ENCODE measurements around the gene TGIF1.

The TGIF1 gene

DNA sequence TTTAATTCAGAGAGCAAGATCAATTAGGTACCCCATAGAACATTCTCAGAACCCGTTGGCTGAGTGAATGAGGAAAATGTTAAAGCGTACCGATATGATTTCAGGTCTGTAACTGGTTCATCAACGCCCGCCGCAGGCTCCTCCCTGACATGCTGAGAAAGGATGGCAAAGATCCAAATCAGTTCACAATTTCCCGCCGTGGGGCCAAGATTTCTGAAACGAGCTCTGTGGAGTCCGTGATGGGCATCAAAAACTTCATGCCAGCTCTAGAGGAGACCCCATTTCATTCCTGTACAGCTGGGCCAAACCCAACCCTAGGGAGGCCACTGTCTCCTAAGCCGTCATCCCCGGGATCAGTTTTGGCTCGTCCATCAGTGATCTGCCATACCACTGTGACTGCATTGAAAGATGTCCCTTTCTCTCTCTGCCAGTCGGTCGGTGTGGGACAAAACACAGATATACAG, 7.3 kb downstream of the TGIF1 start:
- no peaks in the 10 kb centered on the region for H3F3A ChIP-seq (ENCODE audit: insufficient read depth, low read length)
- TF ChIP-seq, protein P1, sequence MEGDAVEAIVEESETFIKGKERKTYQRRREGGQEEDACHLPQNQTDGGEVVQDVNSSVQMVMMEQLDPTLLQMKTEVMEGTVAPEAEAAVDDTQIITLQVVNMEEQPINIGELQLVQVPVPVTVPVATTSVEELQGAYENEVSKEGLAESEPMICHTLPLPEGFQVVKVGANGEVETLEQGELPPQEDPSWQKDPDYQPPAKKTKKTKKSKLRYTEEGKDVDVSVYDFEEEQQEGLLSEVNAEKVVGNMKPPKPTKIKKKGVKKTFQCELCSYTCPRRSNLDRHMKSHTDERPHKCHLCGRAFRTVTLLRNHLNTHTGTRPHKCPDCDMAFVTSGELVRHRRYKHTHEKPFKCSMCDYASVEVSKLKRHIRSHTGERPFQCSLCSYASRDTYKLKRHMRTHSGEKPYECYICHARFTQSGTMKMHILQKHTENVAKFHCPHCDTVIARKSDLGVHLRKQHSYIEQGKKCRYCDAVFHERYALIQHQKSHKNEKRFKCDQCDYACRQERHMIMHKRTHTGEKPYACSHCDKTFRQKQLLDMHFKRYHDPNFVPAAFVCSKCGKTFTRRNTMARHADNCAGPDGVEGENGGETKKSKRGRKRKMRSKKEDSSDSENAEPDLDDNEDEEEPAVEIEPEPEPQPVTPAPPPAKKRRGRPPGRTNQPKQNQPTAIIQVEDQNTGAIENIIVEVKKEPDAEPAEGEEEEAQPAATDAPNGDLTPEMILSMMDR (IDR thresholded peaks at IDR 0.05; ENCODE audit: low read length) = no peak
- no peak for TF ChIP-seq EZH2 (IDR thresholded peaks at IDR 0.05; ENCODE audit: borderline replicate concordance, low read length)
- H3K9ac ChIP-seq (ENCODE audit: low read length) = no peak overlapping the region
- H3K79me2 ChIP-seq (ENCODE audit: insufficient read depth, low read length) = no peaks in the 10 kb centered on the region
- H3K4me3 ChIP-seq (ENCODE audit: low read depth, low read length, poor library complexity, severe bottlenecking) = no peak overlapping the region
- H3K4me2 ChIP-seq (ENCODE audit: low read length) = no peak overlapping the region
- H3K27me3 ChIP-seq (ENCODE audit: insufficient read depth, low read length) = no peaks in the 10 kb centered on the region
- no peak overlapping the region for H2AFZ ChIP-seq (ENCODE audit: low read length)
- H3K9me2 ChIP-seq (ENCODE audit: low read depth, low read length) = no peaks in the 10 kb centered on the region
- 0 out of 2 replicates have a peak, but pooled peaks cover 5% of the 10 kb centered on the region for H3K9me3 ChIP-seq (ENCODE audit: low read length)
- no peak overlapping the region for H3K27ac ChIP-seq (ENCODE audit: low read depth, low read length, poor library complexity, severe bottlenecking)
- H3K36me3 ChIP-seq (ENCODE audit: insufficient read depth, low read length) = no peaks in the 10 kb centered on the region
- peaks cover 30% of the 10 kb centered on the region for H3K4me1 ChIP-seq (ENCODE audit: insufficient read depth, low read length, severe bottlenecking)
- H4K20me1 ChIP-seq (ENCODE audit: insufficient read depth, low read length) = no peaks in the 10 kb centered on the region

- no peaks in the 10 kb centered on the region for H3K9me2 ChIP-seq (ENCODE audit: low read depth, low read length)
- no peak overlapping the region for H3K4me3 ChIP-seq (ENCODE audit: low read depth, low read length, poor library complexity, severe bottlenecking)
- H3K9ac ChIP-seq (ENCODE audit: low read length) = no peak overlapping the region
- no peak overlapping the region for H3K4me2 ChIP-seq (ENCODE audit: low read length)
- H3K4me1 ChIP-seq (ENCODE audit: insufficient read depth, low read length, severe bottlenecking) = peaks cover 30% of the 10 kb centered on the region
- H4K20me1 ChIP-seq (ENCODE audit: insufficient read depth, low read length) = no peaks in the 10 kb centered on the region
- H3K9me3 ChIP-seq (ENCODE audit: low read length) = 0 out of 2 replicates have a peak, but pooled peaks cover 5% of the 10 kb centered on the region
- TF ChIP-seq, protein P1 (IDR thresholded peaks at IDR 0.05; ENCODE audit: low read length) = no peak
- no peak for TF ChIP-seq EZH2 (IDR thresholded peaks at IDR 0.05; ENCODE audit: borderline replicate concordance, low read length)
- no peaks in the 10 kb centered on the region for H3K36me3 ChIP-seq (ENCODE audit: insufficient read depth, low read length)
- H3K27me3 ChIP-seq (ENCODE audit: insufficient read depth, low read length) = no peaks in the 10 kb centered on the region
- H2AFZ ChIP-seq (ENCODE audit: low read length) = no peak overlapping the region
- H3K27ac ChIP-seq (ENCODE audit: low read depth, low read length, poor library complexity, severe bottlenecking) = no peak overlapping the region
- H3F3A ChIP-seq (ENCODE audit: insufficient read depth, low read length) = no peaks in the 10 kb centered on the region
- no peaks in the 10 kb centered on the region for H3K79me2 ChIP-seq (ENCODE audit: insufficient read depth, low read length)
These were observed 8.4 kb downstream of the TGIF1 start for GRCh38 chr18:3458378-3458777.

- no peaks in the 10 kb centered on the region for H3K36me3 ChIP-seq (ENCODE audit: insufficient read depth, low read length)
- TF ChIP-seq EZH2 (IDR thresholded peaks at IDR 0.05; ENCODE audit: borderline replicate concordance, low read length) = no peak
- TF ChIP-seq, protein P1 (IDR thresholded peaks at IDR 0.05; ENCODE audit: low read length) = no peak
- H3K9me3 ChIP-seq (ENCODE audit: low read length) = 0 out of 2 replicates have a peak, but pooled peaks cover 5% of the 10 kb centered on the region
- H3K27me3 ChIP-seq (ENCODE audit: insufficient read depth, low read length) = no peaks in the 10 kb centered on the region
- H3K79me2 ChIP-seq (ENCODE audit: insufficient read depth, low read length) = no peaks in the 10 kb centered on the region
- H3K9me2 ChIP-seq (ENCODE audit: low read depth, low read length) = no peaks in the 10 kb centered on the region
- H2AFZ ChIP-seq (ENCODE audit: low read length) = no peak overlapping the region
- no peaks in the 10 kb centered on the region for H3F3A ChIP-seq (ENCODE audit: insufficient read depth, low read length)
- H3K4me1 ChIP-seq (ENCODE audit: insufficient read depth, low read length, severe bottlenecking) = peaks cover 22% of the 10 kb centered on the region
- no peak overlapping the region for H3K4me2 ChIP-seq (ENCODE audit: low read length)
- H3K9ac ChIP-seq (ENCODE audit: low read length) = no peak overlapping the region
- H3K4me3 ChIP-seq (ENCODE audit: low read depth, low read length, poor library complexity, severe bottlenecking) = no peak overlapping the region
- H3K27ac ChIP-seq (ENCODE audit: low read depth, low read length, poor library complexity, severe bottlenecking) = no peak overlapping the region
- no peaks in the 10 kb centered on the region for H4K20me1 ChIP-seq (ENCODE audit: insufficient read depth, low read length)
These were observed 9.2 kb downstream of the TGIF1 start for GRCh38 chr18:3458952-3459853.

Measured in OCI-LY1 (cell line).